IMR-90 (cell line): ENCODE measurements around the gene USH2A. TPM values are rescaled to one million over a fixed set of nuclear protein-coding genes. Genes with fewer than 3 reads are reported as not detected.

Source experiments
- ATAC-seq: fragments of 200-7000 bp; cut with Tn5 transposase; 2 replicates; pipeline ENCODE4 v1.9.1; 2020; ENCODE audit warnings: low read depth, mild to moderate bottlenecking, moderate library complexity
- BruUV-seq: library from RNA; stranded (reverse); fragments of 400-500 nt; replicated peaks from 2 replicates; lab custom pipeline; 2021; lab: Mats Ljungman, UMichigan
- CTCF ChIA-PET: fragments of 300-600 bp; formaldehyde crosslinking; extraction: SDS; loops from one replicate; lab custom pipeline; 2021; ENCODE audit warnings: antibody characterized with exemption; lab: Yijun Ruan, JAX
- POLR2A ChIA-PET: fragments of 300-600 bp; sonication (Branson Sonifier 250); formaldehyde crosslinking; loops from one replicate; lab custom pipeline; 2022; ENCODE audit warnings: antibody characterized with exemption; ENCODE audit not compliant: unreplicated experiment; lab: Charles Lee
- DNase-seq: peaks from one replicate; pipeline ENCODE4 v3.0.0; 2013
- H2AFZ ChIP-seq: replicated peaks from 2 replicates; pipeline ENCODE3; 2013; ENCODE audit warnings: low read length, mild to moderate bottlenecking; ENCODE audit not compliant: poor library complexity
- H2AK5ac ChIP-seq: 2 replicates; pipeline ENCODE4 v1.6.1; 2013; ENCODE audit warnings: low read depth, low read length, inconsistent platforms
- H2AK9ac ChIP-seq: replicated peaks from 2 replicates; pipeline ENCODE3; 2013; ENCODE audit warnings: mild to moderate bottlenecking, low read depth, low read length, moderate library complexity; ENCODE audit not compliant: poor library complexity
- H2BK120ac ChIP-seq: 2 replicates; pipeline ENCODE4 v1.6.1; 2013; ENCODE audit warnings: low read depth, low read length, inconsistent platforms
- H2BK15ac ChIP-seq: 3 replicates; pipeline ENCODE4 v1.6.1; 2013; ENCODE audit warnings: low read depth, low read length, inconsistent platforms
- H2BK20ac ChIP-seq: 2 replicates; pipeline ENCODE4 v1.6.1; 2013; ENCODE audit warnings: low read depth, mild to moderate bottlenecking, inconsistent platforms, low read length, moderate library complexity
- H2BK5ac ChIP-seq: 2 replicates; pipeline ENCODE4 v1.6.1; 2013; ENCODE audit warnings: mild to moderate bottlenecking, low read depth, low read length, inconsistent platforms; ENCODE audit not compliant: poor library complexity, severe bottlenecking
- H3K14ac ChIP-seq: replicated peaks from 2 replicates; pipeline ENCODE4 v1.6.1; 2013; ENCODE audit warnings: low read depth, low read length, inconsistent platforms
- H3K18ac ChIP-seq: 2 replicates; pipeline ENCODE4 v1.6.1; 2013; ENCODE audit warnings: low read depth, low read length, control low read depth
- H3K23ac ChIP-seq: 2 replicates; pipeline ENCODE4 v1.6.1; 2013; ENCODE audit warnings: low read depth, low read length, inconsistent platforms
- H3K27ac ChIP-seq: 2 replicates; pipeline ENCODE4 v1.5.1; 2013; ENCODE audit warnings: mild to moderate bottlenecking, control low read depth, low read length; ENCODE audit not compliant: insufficient read depth
- H3K27me3 ChIP-seq: 2 replicates; pipeline ENCODE4 v1.6.1; 2013; ENCODE audit warnings: low read length; ENCODE audit not compliant: control insufficient read depth, insufficient read depth
- H3K36me3 ChIP-seq: 2 replicates; pipeline ENCODE4 v1.6.1; 2013; ENCODE audit warnings: low read length, mixed read lengths; ENCODE audit not compliant: control insufficient read depth, insufficient read depth
- H3K4ac ChIP-seq: 2 replicates; pipeline ENCODE4 v1.6.1; 2013; ENCODE audit warnings: low read depth, low read length, inconsistent platforms
- H3K4me1 ChIP-seq: 2 replicates; pipeline ENCODE4 v1.6.1; 2013; ENCODE audit warnings: low read length, mixed read lengths; ENCODE audit not compliant: control insufficient read depth, insufficient read depth
- H3K4me2 ChIP-seq: 2 replicates; pipeline ENCODE4 v1.6.1; 2013; ENCODE audit warnings: low read depth, mild to moderate bottlenecking, control low read depth, low read length, moderate library complexity
- H3K4me3 ChIP-seq: 2 replicates; pipeline ENCODE4 v1.5.1; 2013; ENCODE audit warnings: low read depth, mild to moderate bottlenecking, control low read depth, low read length, moderate library complexity; ENCODE audit not compliant: insufficient read depth
- H3K56ac ChIP-seq: 2 replicates; pipeline ENCODE4 v1.6.1; 2013; ENCODE audit warnings: low read length, inconsistent platforms; ENCODE audit not compliant: insufficient read depth; ENCODE audit errors: extremely low read depth
- H3K79me1 ChIP-seq, 2 experiments: 2 replicates each; pipeline ENCODE4 v1.6.1; 2013; ENCODE audit warnings: low read length in 2 of 2, inconsistent platforms in 1 of 2, low read depth in 1 of 2
- H3K9ac ChIP-seq: 2 replicates; pipeline ENCODE4 v1.6.1; 2013; ENCODE audit warnings: low read depth, low read length, control low read depth
- H3K9me1 ChIP-seq: 2 replicates; pipeline ENCODE4 v1.6.1; 2013; ENCODE audit warnings: low read length, inconsistent platforms; ENCODE audit not compliant: insufficient read depth
- H3K9me3 ChIP-seq: 2 replicates; pipeline ENCODE4 v1.6.1; 2013; ENCODE audit warnings: low read length; ENCODE audit not compliant: control insufficient read depth, insufficient read depth
- H4K20me1 ChIP-seq: 2 replicates; pipeline ENCODE4 v1.6.1; 2013; ENCODE audit warnings: low read length, inconsistent platforms; ENCODE audit not compliant: insufficient read depth
- H4K5ac ChIP-seq: 2 replicates; pipeline ENCODE4 v1.6.1; 2013; ENCODE audit warnings: mild to moderate bottlenecking, low read depth, low read length, control low read depth
- H4K8ac ChIP-seq, 2 experiments: 2 replicates each; pipeline ENCODE4 v1.6.1; 2013; ENCODE audit warnings: low read depth in 2 of 2, low read length in 2 of 2, control low read depth in 1 of 2, inconsistent platforms in 1 of 2
- H4K91ac ChIP-seq: 2 replicates; pipeline ENCODE4 v1.6.1; 2013; ENCODE audit warnings: low read depth, low read length, inconsistent platforms; ENCODE audit not compliant: insufficient read depth
- BHLHE40 ChIP-seq: fragments of 150-350 bp; IDR thresholded peaks from 2 replicates; pipeline ENCODE4 v1.6.1; 2016; ENCODE audit warnings: mild to moderate bottlenecking, low read depth, low read length
- CEBPB ChIP-seq: IDR thresholded peaks from 2 replicates; pipeline ENCODE4 v1.6.1; 2012; ENCODE audit warnings: low read depth, low read length, improper control_type of control experiment
- CHD1 ChIP-seq: IDR thresholded peaks from 2 replicates; pipeline ENCODE4 v1.6.1; 2012; ENCODE audit warnings: low read depth, low read length, improper control_type of control experiment
- FOS ChIP-seq: fragments of 150-350 bp; IDR thresholded peaks from 2 replicates; pipeline ENCODE4 v1.6.1; 2016; ENCODE audit warnings: low read depth, low read length
- MAZ ChIP-seq: IDR thresholded peaks from 2 replicates; pipeline ENCODE4 v1.6.1; 2012; ENCODE audit warnings: low read depth, mild to moderate bottlenecking, low read length, improper control_type of control experiment, moderate library complexity, borderline replicate concordance
- MXI1 ChIP-seq: IDR thresholded peaks from 2 replicates; pipeline ENCODE4 v1.6.1; 2012; ENCODE audit warnings: low read depth, mild to moderate bottlenecking, low read length, moderate library complexity, borderline replicate concordance
- NFE2L2 ChIP-seq: fragments of 150-350 bp; IDR thresholded peaks from 2 replicates; pipeline ENCODE4 v1.6.1; 2016; ENCODE audit warnings: low read depth, mild to moderate bottlenecking, low read length
- POLR2A ChIP-seq: IDR thresholded peaks from 2 replicates; pipeline ENCODE4 v1.6.1; 2012; ENCODE audit warnings: mild to moderate bottlenecking, low read depth, low read length
- RAD21 ChIP-seq: IDR thresholded peaks from 2 replicates; pipeline ENCODE4 v1.6.1; 2012; ENCODE audit warnings: low read length, improper control_type of control experiment
- RCOR1 ChIP-seq: IDR thresholded peaks from 2 replicates; pipeline ENCODE4 v1.6.1; 2012; ENCODE audit warnings: mild to moderate bottlenecking, low read length, improper control_type of control experiment; ENCODE audit not compliant: insufficient replicate concordance
- RFX5 ChIP-seq: IDR thresholded peaks from 2 replicates; pipeline ENCODE4 v1.8.0; 2012; ENCODE audit warnings: low read depth, mild to moderate bottlenecking, low read length, moderate library complexity
- SMC3 ChIP-seq: fragments of 150-350 bp; IDR thresholded peaks from 2 replicates; pipeline ENCODE4 v1.6.1; 2016; ENCODE audit warnings: low read depth, mild to moderate bottlenecking, antibody characterized with exemption, low read length, moderate library complexity
- USF2 ChIP-seq: fragments of 150-350 bp; IDR thresholded peaks from 2 replicates; pipeline ENCODE4 v1.6.1; 2017; ENCODE audit warnings: mild to moderate bottlenecking, antibody characterized with exemption, low read length, low read depth
- WGBS, 2 experiments: methylation state at CpG; one replicate each; pipeline versions ENCODE4 v1.1.5 to v1.1.7; 2013; ENCODE audit warnings: missing lambda C conversion rate in 2 of 2; ENCODE audit not compliant: insufficient read length in 1 of 2; ENCODE audit errors: extremely low coverage in 2 of 2; 5-methylcytosine and 5-hydroxymethylcytosine counted together
- dilution Hi-C: fragments of 300-500 bp; cut with HindIII; formaldehyde crosslinking; loops from one replicate; pipeline ENCODE4 v1.14.3; 2018; ENCODE audit warnings: low sequenced_read_pairs; ENCODE audit not compliant: unreplicated experiment
- in situ Hi-C: fragments of 300-500 bp; cut with MboI; formaldehyde crosslinking; loops from 3 replicates; pipeline ENCODE4 v1.14.3; 2019; ENCODE audit warnings: low sequenced_read_pairs, inconsistent platforms, mixed read lengths
- intact Hi-C: fragments of 100-400 bp; cut with micrococcal nuclease; formaldehyde crosslinking; loops from 2 replicates; pipeline ENCODE4 v1.10.0; 2022
- polyA plus RNA-seq, 3 experiments: library from polyadenylated mRNA; depleted of rRNA; stranded (reverse); fragments of >200 nt; gene quantifications; 2 replicates each; pipeline ENCODE4 v1.2.3, GENCODE V29; 2012; ENCODE audit warnings: low replicate concordance in 1 of 3
- total RNA-seq: library from RNA; depleted of rRNA; stranded (reverse); fragments of >200 nt; gene quantifications from 2 replicates; pipeline ENCODE4 v1.2.3, GENCODE V29; 2012
- TF ChIP-seq, protein P1 (sequence below): fragments of 150-350 bp; IDR thresholded peaks from 2 replicates; pipeline ENCODE4 v1.6.1; 2016; ENCODE audit warnings: low read depth, mild to moderate bottlenecking, low read length, moderate library complexity, borderline replicate concordance
- TF ChIP-seq, protein P2 (sequence below): conservative IDR thresholded peaks from 2 replicates; pipeline ENCODE4 v1.5.1; 2012; ENCODE audit warnings: mild to moderate bottlenecking, low read depth, low read length, improper control_type of control experiment

Gene USH2A
- total and polyA plus RNA-seq, 2 of the 4 experiments (the other 2 are of a cell fraction): under 0.01 to 0.02 TPM

DNA sequence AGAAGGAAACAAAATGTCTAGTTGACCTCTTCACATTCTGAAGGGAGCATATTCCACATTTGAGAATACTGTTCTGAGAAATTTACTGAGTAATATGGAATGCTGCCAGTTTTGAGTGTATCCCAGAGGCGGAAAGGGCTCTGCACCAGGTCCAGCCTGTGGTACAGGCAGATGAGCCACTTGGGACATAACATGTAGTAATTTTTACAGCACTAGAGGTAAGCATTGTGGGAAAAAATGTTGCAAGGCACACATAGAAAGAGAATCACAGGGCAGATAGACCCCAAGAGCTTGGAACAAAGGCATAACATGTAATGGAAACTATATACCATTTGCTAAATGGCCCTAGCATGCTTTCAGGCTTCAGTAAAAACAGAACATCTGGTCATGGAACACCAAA lies 228.5 kb downstream of the USH2A start:
- no TSS peak for BruUV-seq
- H2AK9ac ChIP-seq: no peak overlapping the region
- H3K9me1 ChIP-seq: no peaks in the 10 kb centered on the region
- ChIA-PET POLR2A (no interaction called here), CTCF (no interaction called here)
- H4K91ac ChIP-seq: no peak overlapping the region
- H2BK120ac ChIP-seq: no peak overlapping the region
- dilution Hi-C loops (no loop called here), intact Hi-C loops (no loop called here), in situ Hi-C loops (no loop called here)
- H2AK5ac ChIP-seq: no peak overlapping the region
- H3K79me1 ChIP-seq: no peaks in the 10 kb centered on the region
- no CpG with 5 or more reads among the region's 1 CpG for WGBS, 2 experiments
- no peak overlapping the region for H2BK15ac ChIP-seq
- no peak overlapping the region for H4K5ac ChIP-seq
- H4K20me1 ChIP-seq: no peaks in the 10 kb centered on the region
- H2BK5ac ChIP-seq: no peak overlapping the region
- H3K4me2 ChIP-seq: no peak overlapping the region
- H3K4me3 ChIP-seq: no peak overlapping the region
- TF ChIP-seq MAZ (no peak), MXI1 (no peak), POLR2A (no peak), RCOR1 (no peak), NFE2L2 (no peak), FOS (no peak), USF2 (no peak), RAD21 (no peak), RFX5 (no peak), CEBPB (no peak), SMC3 (no peak), BHLHE40 (no peak), CHD1 (no peak)
- TF ChIP-seq, protein P1, sequence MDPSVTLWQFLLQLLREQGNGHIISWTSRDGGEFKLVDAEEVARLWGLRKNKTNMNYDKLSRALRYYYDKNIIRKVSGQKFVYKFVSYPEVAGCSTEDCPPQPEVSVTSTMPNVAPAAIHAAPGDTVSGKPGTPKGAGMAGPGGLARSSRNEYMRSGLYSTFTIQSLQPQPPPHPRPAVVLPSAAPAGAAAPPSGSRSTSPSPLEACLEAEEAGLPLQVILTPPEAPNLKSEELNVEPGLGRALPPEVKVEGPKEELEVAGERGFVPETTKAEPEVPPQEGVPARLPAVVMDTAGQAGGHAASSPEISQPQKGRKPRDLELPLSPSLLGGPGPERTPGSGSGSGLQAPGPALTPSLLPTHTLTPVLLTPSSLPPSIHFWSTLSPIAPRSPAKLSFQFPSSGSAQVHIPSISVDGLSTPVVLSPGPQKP: no peak
- TF ChIP-seq, protein P2, sequence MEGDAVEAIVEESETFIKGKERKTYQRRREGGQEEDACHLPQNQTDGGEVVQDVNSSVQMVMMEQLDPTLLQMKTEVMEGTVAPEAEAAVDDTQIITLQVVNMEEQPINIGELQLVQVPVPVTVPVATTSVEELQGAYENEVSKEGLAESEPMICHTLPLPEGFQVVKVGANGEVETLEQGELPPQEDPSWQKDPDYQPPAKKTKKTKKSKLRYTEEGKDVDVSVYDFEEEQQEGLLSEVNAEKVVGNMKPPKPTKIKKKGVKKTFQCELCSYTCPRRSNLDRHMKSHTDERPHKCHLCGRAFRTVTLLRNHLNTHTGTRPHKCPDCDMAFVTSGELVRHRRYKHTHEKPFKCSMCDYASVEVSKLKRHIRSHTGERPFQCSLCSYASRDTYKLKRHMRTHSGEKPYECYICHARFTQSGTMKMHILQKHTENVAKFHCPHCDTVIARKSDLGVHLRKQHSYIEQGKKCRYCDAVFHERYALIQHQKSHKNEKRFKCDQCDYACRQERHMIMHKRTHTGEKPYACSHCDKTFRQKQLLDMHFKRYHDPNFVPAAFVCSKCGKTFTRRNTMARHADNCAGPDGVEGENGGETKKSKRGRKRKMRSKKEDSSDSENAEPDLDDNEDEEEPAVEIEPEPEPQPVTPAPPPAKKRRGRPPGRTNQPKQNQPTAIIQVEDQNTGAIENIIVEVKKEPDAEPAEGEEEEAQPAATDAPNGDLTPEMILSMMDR: no peak
- H3K27me3 ChIP-seq: no peaks in the 10 kb centered on the region
- no peak overlapping the region for H2AFZ ChIP-seq
- no peak overlapping the region for H2BK20ac ChIP-seq
- no peak overlapping the region for H3K56ac ChIP-seq
- no peaks in the 10 kb centered on the region for H3K4me1 ChIP-seq
- no peak overlapping the region for H3K9ac ChIP-seq
- H3K14ac ChIP-seq: no peak overlapping the region
- no peaks in the 10 kb centered on the region for H3K9me3 ChIP-seq
- no peaks in the 10 kb centered on the region for H3K36me3 ChIP-seq
- no peak overlapping the region for H3K27ac ChIP-seq
- H3K4ac ChIP-seq: no peak overlapping the region
- H4K8ac ChIP-seq: no peak overlapping the region
- no peak overlapping the region for H3K23ac ChIP-seq
- DNase-seq (no peak), ATAC-seq (no peak)
- H3K18ac ChIP-seq: no peak overlapping the region
